K562 (cell line): ENCODE data around the gene PFKFB2. TPM values are rescaled to one million over a fixed set of nuclear protein-coding genes. Genes with fewer than 3 reads are reported as not detected.

ENCODE experiments used
- ATAC-seq: fragments of 200-7000 bp; cut with Tn5 transposase; 3 replicates; pipeline ENCODE4 v1.9.1; 2020; ENCODE audit warnings: moderate library complexity
- BruUV-seq: library from RNA; stranded (reverse); fragments of 400-500 nt; replicated peaks from 2 replicates; lab custom pipeline; 2021; lab: Mats Ljungman, UMichigan
- CTCF ChIA-PET: fragments of 300-600 bp; formaldehyde crosslinking; extraction: SDS; loops from one replicate; lab custom pipeline; 2021; ENCODE audit warnings: low intra/inter-chr PET ratio; lab: Yijun Ruan, JAX
- POLR2A ChIA-PET: fragments of 300-600, 350-650 bp; sonication (Branson Sonifier 250); formaldehyde crosslinking; extraction: SDS; loops from one replicate; lab custom pipeline; 2021; ENCODE audit warnings: antibody characterized with exemption, inconsistent platforms; lab: Yijun Ruan, JAX
- DNase-seq, 4 experiments: peaks; one replicate each; pipeline versions ENCODE4 v3.0.0 to v3.0.0-alpha.2; 2011 to 2018; ENCODE audit warnings: low spot score in 3 of 4, mixed read lengths in 3 of 4; ENCODE audit errors: extremely low read depth in 1 of 4
- FAIRE-seq: peaks from 2 replicates; lab custom pipeline; 2011; peaks lifted over from hg19 to GRCh38; lab: Jason Lieb, UNC
- H2AFZ ChIP-seq: 2 replicates; pipeline ENCODE4 v1.6.0; 2011; ENCODE audit warnings: low read depth, low read length, control low read depth, inconsistent platforms
- H3K27ac ChIP-seq: fragments of 200-600 bp; 3 replicates; pipeline ENCODE4 v1.8.0; 2011; ENCODE audit warnings: low read depth, mild to moderate bottlenecking, control low read depth, inconsistent platforms, low read length, moderate library complexity, mixed read lengths; ENCODE audit errors: extremely low read depth
- H3K27me3 ChIP-seq, 2 experiments: fragments of 300-600 bp in 1 of 2; 2 replicates in 1 of 2; 3 replicates in 1 of 2; pipeline versions ENCODE4 v1.6.0 to v1.8.0; 2011; ENCODE audit warnings: inconsistent platforms in 2 of 2, low read length in 2 of 2, mild to moderate bottlenecking in 1 of 2, mixed read lengths in 1 of 2, moderate library complexity in 1 of 2; ENCODE audit not compliant: control insufficient read depth in 2 of 2, insufficient read depth in 2 of 2
- H3K36me3 ChIP-seq: fragments of 300-600 bp; 3 replicates; pipeline ENCODE4 v1.8.0; 2011; ENCODE audit warnings: mild to moderate bottlenecking, low read length, inconsistent platforms; ENCODE audit not compliant: control insufficient read depth, insufficient read depth
- H3K4me1 ChIP-seq, 2 experiments: fragments of 200-600 bp in 1 of 2; replicated peaks in 1 of 2; 2 replicates in 1 of 2; 3 replicates in 1 of 2; pipeline versions ENCODE4 v1.5.1 to v1.8.0; 2011; ENCODE audit warnings: inconsistent platforms in 2 of 2, low read length in 2 of 2, mild to moderate bottlenecking in 1 of 2, mixed read lengths in 1 of 2, moderate library complexity in 1 of 2; ENCODE audit not compliant: control insufficient read depth in 2 of 2, insufficient read depth in 2 of 2
- H3K4me2 ChIP-seq: 2 replicates; pipeline ENCODE4 v1.6.1; 2011; ENCODE audit warnings: low read length, control low read depth, inconsistent platforms, mixed read lengths; ENCODE audit not compliant: insufficient read depth
- H3K4me3 ChIP-seq: fragments of 200-600 bp; sonication (generic), shearing (Covaris generic); 2 replicates; pipeline ENCODE4 v1.5.1; 2016; ENCODE audit warnings: control low read depth, inconsistent platforms
- H3K79me2 ChIP-seq: fragments of 200-600 bp; 3 replicates; pipeline ENCODE4 v1.8.0; 2011; ENCODE audit warnings: low read length, inconsistent platforms; ENCODE audit not compliant: control insufficient read depth, insufficient read depth
- H3K9ac ChIP-seq, 2 experiments: 2 replicates each; pipeline versions ENCODE4 v1.6.0 to v1.6.1; 2011; ENCODE audit warnings: low read depth in 2 of 2, low read length in 2 of 2, control low read depth in 1 of 2, inconsistent platforms in 1 of 2, mild to moderate bottlenecking in 1 of 2, mixed read lengths in 1 of 2; ENCODE audit not compliant: insufficient read depth in 1 of 2
- H3K9me1 ChIP-seq: one replicate; pipeline ENCODE4 v1.6.0; 2011; ENCODE audit warnings: inconsistent platforms, mild to moderate bottlenecking, low read length, moderate library complexity; ENCODE audit not compliant: control insufficient read depth, insufficient read depth
- H3K9me3 ChIP-seq: replicated peaks from 2 replicates; pipeline ENCODE4 v1.5.1; 2011; ENCODE audit warnings: low read depth, low read length, inconsistent platforms; ENCODE audit not compliant: control insufficient read depth, insufficient read depth
- H4K20me1 ChIP-seq: replicated peaks from 2 replicates; pipeline ENCODE4 v1.6.1; 2011; ENCODE audit warnings: low read length, inconsistent platforms, mixed read lengths; ENCODE audit not compliant: control insufficient read depth, insufficient read depth
- CREB3L1 ChIP-seq: fragments of 450-650 bp; IDR thresholded peaks from 2 replicates; pipeline ENCODE4 v1.6.1; 2014; ENCODE audit warnings: low read depth, mild to moderate bottlenecking, moderate library complexity, borderline replicate concordance
- FOSL1 ChIP-seq: fragments of 200-800 bp; sonication (Bioruptor generic); conservative IDR thresholded peaks from 2 replicates; pipeline ENCODE4 v1.6.1; 2016; ENCODE audit warnings: missing genetic modification characterization, missing compliant biosample characterization
- GMEB1 ChIP-seq: fragments of 250-450 bp; sonication (Bioruptor Pico); IDR thresholded peaks from 2 replicates; pipeline ENCODE4 v1.4.0; 2020; ENCODE audit warnings: mild to moderate bottlenecking
- NR4A1 ChIP-seq, 2 experiments: fragments of 250-450 bp in 1 of 2; fragments of 450-650 bp in 1 of 2; sonication (Bioruptor Pico) in 1 of 2; IDR thresholded peaks; 2 replicates each; pipeline versions ENCODE4 v1.4.0 to v1.6.1; 2016 to 2020; ENCODE audit warnings: mild to moderate bottlenecking in 2 of 2, missing compliant biosample characterization in 1 of 2, missing genetic modification characterization in 1 of 2, moderate library complexity in 1 of 2
- PHB2 ChIP-seq: fragments of 450-650 bp; IDR thresholded peaks from 2 replicates; pipeline ENCODE4 v1.6.1; 2017; ENCODE audit warnings: low read depth
- SETDB1 ChIP-seq: IDR thresholded peaks from one replicate; pipeline ENCODE4 v1.6.1; 2012; ENCODE audit warnings: low read length, control low read depth, inconsistent platforms
- SMARCE1 ChIP-seq: fragments of 450-650 bp; IDR thresholded peaks from 2 replicates; pipeline ENCODE4 v1.7.1; 2016; ENCODE audit warnings: mild to moderate bottlenecking
- SREBF2 ChIP-seq: sonication (generic); formaldehyde crosslinking; IDR thresholded peaks from 2 replicates; pipeline ENCODE4 v1.4.0; 2020; ENCODE audit warnings: mild to moderate bottlenecking, missing genetic modification reagents
- THRB ChIP-seq: fragments of 450-650 bp; formaldehyde crosslinking; conservative IDR thresholded peaks from 2 replicates; pipeline ENCODE4 v1.4.0; 2022; ENCODE audit warnings: mild to moderate bottlenecking, missing genetic modification characterization
- ZBTB2 ChIP-seq: fragments of 450-650 bp; IDR thresholded peaks from 2 replicates; pipeline ENCODE4 v1.6.1; 2016; ENCODE audit warnings: antibody characterized with exemption
- WGBS: fragments of 100-300 bp; shearing (Covaris generic); methylation state at CpG from one replicate; pipeline ENCODE4 v1.1.6; 2016; ENCODE audit warnings: low coverage, mixed read lengths; ENCODE audit not compliant: insufficient coverage; ENCODE audit errors: missing lambda C conversion rate; 5-methylcytosine and 5-hydroxymethylcytosine counted together
- in situ Hi-C: fragments of 300-500 bp; cut with MboI; formaldehyde crosslinking; loops from 4 replicates; pipeline ENCODE4 v1.15.0; 2018; ENCODE audit warnings: inconsistent platforms, mixed read lengths
- intact Hi-C: fragments of 100-400 bp; cut with micrococcal nuclease; formaldehyde crosslinking; loops from 2 replicates; pipeline ENCODE4 v1.14.2; 2022
- polyA plus RNA-seq, 8 experiments: library from polyadenylated mRNA; depleted of rRNA in 4 of 8; stranded (reverse) in 5 of 8; unstranded in 3 of 8; fragments of >200 nt; fragmentation: Nextera tagmentation in 2 of 8; fragmentation: Illumina TruSeq in 1 of 8; extraction: Ambion mirVana in 2 of 8; extraction: Trizol in 1 of 8; gene quantifications; 2 replicates each; pipeline versions ENCODE4 v1.2.1 to v1.2.3, GENCODE V29; 2011 to 2014; ENCODE audit warnings: inconsistent platforms in 1 of 8, missing spikeins in 1 of 8
- total RNA-seq, 7 experiments: library from RNA; depleted of rRNA in 6 of 7; stranded (reverse); fragments of >200 nt in 6 of 7; fragmentation: Illumina TruSeq in 2 of 7; extraction: Trizol in 2 of 7; gene quantifications; 2 replicates each; pipeline versions ENCODE4 v1.2.1 to v1.2.3, GENCODE V29; 2011 to 2021; ENCODE audit warnings: low replicate concordance in 1 of 7

PFKFB2 gene
- total and polyA plus RNA-seq, 9 of the 15 experiments (the other 6 are each of a cell fraction or from before 2014, with no cell fraction given), result 6.9 to 26.0 (median 16.4) TPM

GRCh38 chr1:207017615-207018559, 35.2 kb upstream of the PFKFB2 start:
- no peak overlapping the region for H3K4me3 ChIP-seq
- H4K20me1 ChIP-seq, result no peaks in the 10 kb centered on the region
- FAIRE-seq (peak; percentile 72), DNase-seq (peak; percentile 78 to 89 (median 84)), ATAC-seq (peak; percentile 31)
- H2AFZ ChIP-seq, result no peak overlapping the region
- CTCF ChIA-PET, result no interaction called here
- in situ Hi-C loops, result no loop called here
- intact Hi-C loops, result no loop called here
- POLR2A ChIA-PET, result interaction anchor here (1.2 to 5.6 kb wide), 3 partner anchors 11 to 14 kb away, joined by 3 to 52 read pairs (median 11); partner anchors contain the start of gene C1orf116
- H3K27me3 ChIP-seq, result no peaks in the 10 kb centered on the region
- WGBS, result 44% methylated on average over 7 of the region's 7 CpGs
- H3K9ac ChIP-seq, result no peak overlapping the region
- BruUV-seq, result no TSS peak
- peaks cover 58 to 80% of the 10 kb centered on the region in 2 experiments for H3K4me1 ChIP-seq
- no peaks in the 10 kb centered on the region for H3K79me2 ChIP-seq
- H3K27ac ChIP-seq, result peak overlapping the region; percentile 9; the same call in 1 of the 3 replicates
- peaks cover 7% of the 10 kb centered on the region for H3K9me1 ChIP-seq
- H3K36me3 ChIP-seq, result peaks cover 6% of the 10 kb centered on the region; the same call in 2 of the 3 replicates
- H3K9me3 ChIP-seq, result peaks cover 3% of the 10 kb centered on the region; the same call in 1 of the 2 replicates
- 0 out of 2 replicates have a peak overlapping the region, but pooled peaks have one; percentile 15 for H3K4me2 ChIP-seq
- no peak for TF ChIP-seq SREBF2
- TF ChIP-seq SMARCE1, result peak; percentile 97
- TF ChIP-seq CREB3L1, result peak; percentile 97
- TF ChIP-seq FOSL1, result peak; percentile 91
- TF ChIP-seq GMEB1 (CRISPR knock-in tag), result no peak
- peak; percentile 90 for TF ChIP-seq PHB2
- no peak for TF ChIP-seq THRB (CRISPR knock-in tag)
- TF ChIP-seq NR4A1 (CRISPR knock-in tag; IDR thresholded peaks at IDR 0.05), result no peak
- TF ChIP-seq NR4A1 (tag; IDR thresholded peaks at IDR 0.05), result 0 out of 2 replicates have a peak, but pooled peaks have one; percentile 34
- no peak; the same call in 1 of the 2 replicates for TF ChIP-seq ZBTB2
- no peak for TF ChIP-seq SETDB1
